ENCODE results near the gene KRTAP21-2. TPM values are rescaled to one million over a fixed set of nuclear protein-coding genes. Genes with fewer than 3 reads are reported as not detected.

KRTAP21-2 gene
- not detected in 2 replicates for total RNA-seq (2021)
- not detected for Bru-seq, nascent RNA
- BruChase-seq, experiment 1, labeled RNA remaining after a 2-hour chase = not detected
- not detected for BruChase-seq, experiment 2, labeled RNA remaining after a 6-hour chase
- long read RNA-seq = 0 reads

GRCh38 chr21:30747159-30747558, at the start of gene KRTAP21-2:
KRTAP21-2 (minus strand) TSS chr21:30747259; CDS start chr21:30747202, 57 bp downstream.
- no peaks in the 10 kb centered on the region for H4K20me1 ChIP-seq (ENCODE audit: insufficient read depth)
- no peak within 1 kb of the TSS for H3K4me2 ChIP-seq
- H3K27ac ChIP-seq = no peak within 1 kb of the TSS
- DNase-seq = no peak
- no peaks in the 10 kb centered on the region for H3K9me3 ChIP-seq (ENCODE audit: insufficient read depth, low read depth)
- H3K79me2 ChIP-seq (ENCODE audit: low read depth) = no peaks in the 10 kb centered on the region
- no peak within 1 kb of the TSS for H2AFZ ChIP-seq
- no peak for TF ChIP-seq CTCF (conservative IDR thresholded peaks at IDR 0.05)
- no peak for TF ChIP-seq EZH2 (IDR thresholded peaks at IDR 0.05; ENCODE audit: low read depth)
- H3K4me1 ChIP-seq (replicated peaks; ENCODE audit: insufficient read depth) = no peaks in the 10 kb centered on the region
- ChIA-PET CTCF (no interaction called here), POLR2A (ENCODE audit: unreplicated experiment) (no interaction called here)
- no peak within 1 kb of the TSS for H3K4me3 ChIP-seq
- H3K27me3 ChIP-seq (ENCODE audit: insufficient read depth, low read depth) = no peaks in the 10 kb centered on the region
- H3K36me3 ChIP-seq (ENCODE audit: low read depth) = no peaks in the 10 kb centered on the region
- no peaks in the 10 kb centered on the region for H3K9me2 ChIP-seq (ENCODE audit: insufficient read depth)
- intact Hi-C loops (cut with micrococcal nuclease; ENCODE audit: unreplicated experiment) = no loop called here
- no TSS peak for BruUV-seq (replicated peaks)
- H3F3A ChIP-seq (ENCODE audit: insufficient read depth, low read depth) = no peaks in the 10 kb centered on the region

- H3K9me2 ChIP-seq (ENCODE audit: insufficient read depth) = no peaks in the 10 kb centered on the region
- H3K27ac ChIP-seq = no peak overlapping the region
- TF ChIP-seq CTCF (conservative IDR thresholded peaks at IDR 0.05) (no peak), EZH2 (IDR thresholded peaks at IDR 0.05; ENCODE audit: low read depth) (no peak)
- no peaks in the 10 kb centered on the region for H3K36me3 ChIP-seq (ENCODE audit: low read depth)
- no peaks in the 10 kb centered on the region for H3K4me1 ChIP-seq (replicated peaks; ENCODE audit: insufficient read depth)
- H2AFZ ChIP-seq = no peak overlapping the region
- H3K27me3 ChIP-seq (ENCODE audit: insufficient read depth, low read depth) = no peaks in the 10 kb centered on the region
- H4K20me1 ChIP-seq (ENCODE audit: insufficient read depth) = no peaks in the 10 kb centered on the region
- H3K79me2 ChIP-seq (ENCODE audit: low read depth) = no peaks in the 10 kb centered on the region
- intact Hi-C loops (cut with micrococcal nuclease; ENCODE audit: unreplicated experiment) = no loop called here
- BruUV-seq (replicated peaks) = no TSS peak
- DNase-seq = no peak
- H3K9me3 ChIP-seq (ENCODE audit: insufficient read depth, low read depth) = no peaks in the 10 kb centered on the region
- no peaks in the 10 kb centered on the region for H3F3A ChIP-seq (ENCODE audit: insufficient read depth, low read depth)
- ChIA-PET POLR2A (ENCODE audit: unreplicated experiment) (no interaction called here), CTCF (no interaction called here)
- H3K4me2 ChIP-seq = no peak overlapping the region
- no peak overlapping the region for H3K4me3 ChIP-seq
Observed at GRCh38 chr21:30793581-30794314, 46.7 kb upstream of the KRTAP21-2 start.

DNA sequence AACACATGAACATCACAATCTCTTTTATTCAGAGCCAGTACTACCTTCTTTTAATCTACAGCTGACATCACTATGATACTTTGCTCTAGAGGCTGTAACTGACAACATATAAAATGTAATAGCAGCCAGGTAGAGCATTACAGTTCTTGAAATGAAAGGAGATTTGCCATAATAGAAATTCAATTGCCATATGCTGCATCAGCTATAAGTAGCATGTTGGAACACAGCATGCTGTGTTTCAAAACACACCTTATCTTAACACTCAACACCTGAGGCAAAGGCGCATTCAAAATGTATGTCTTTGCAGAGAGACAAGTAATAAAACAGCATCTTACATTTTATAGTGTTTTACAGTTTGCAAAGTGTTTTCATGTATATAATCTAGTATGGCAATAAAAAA, 32.2 kb upstream of the KRTAP21-2 start:
- no peaks in the 10 kb centered on the region for H4K20me1 ChIP-seq (ENCODE audit: insufficient read depth)
- no peaks in the 10 kb centered on the region for H3K9me3 ChIP-seq (ENCODE audit: insufficient read depth, low read depth)
- ChIA-PET POLR2A (ENCODE audit: unreplicated experiment) (no interaction called here), CTCF (no interaction called here)
- no peak for DNase-seq
- H3K4me2 ChIP-seq = no peak overlapping the region
- H3K9me2 ChIP-seq (ENCODE audit: insufficient read depth) = no peaks in the 10 kb centered on the region
- intact Hi-C loops (cut with micrococcal nuclease; ENCODE audit: unreplicated experiment) = no loop called here
- H3K27ac ChIP-seq = no peak overlapping the region
- no TSS peak for BruUV-seq (replicated peaks)
- no peaks in the 10 kb centered on the region for H3F3A ChIP-seq (ENCODE audit: insufficient read depth, low read depth)
- H3K79me2 ChIP-seq (ENCODE audit: low read depth) = no peaks in the 10 kb centered on the region
- peaks cover 18% of the 10 kb centered on the region for H3K27me3 ChIP-seq (ENCODE audit: insufficient read depth, low read depth)
- no peaks in the 10 kb centered on the region for H3K4me1 ChIP-seq (replicated peaks; ENCODE audit: insufficient read depth)
- TF ChIP-seq EZH2 (IDR thresholded peaks at IDR 0.05; ENCODE audit: low read depth) (no peak), CTCF (conservative IDR thresholded peaks at IDR 0.05) (no peak)
- H2AFZ ChIP-seq = no peak overlapping the region
- H3K36me3 ChIP-seq (ENCODE audit: low read depth) = no peaks in the 10 kb centered on the region
- H3K4me3 ChIP-seq = no peak overlapping the region

All from PC-9 (cell line).